ENCODE measurements around the gene KIF15.
"Not testable (repeated sequence)": the region's sequence is repeated elsewhere in the genome, so short reads cannot be mapped to it uniquely, and the experiment has no call there.

The KIF15 gene

GRCh38 chr3:44842376-44842775 is 80.8 kb downstream of the KIF15 start:
- H3K4me3 ChIP-seq (replicated peaks; ENCODE audit: low read depth, low read length), result no peak overlapping the region
- no peak for DNase-seq (ENCODE audit: low read depth)
- no peak for TF ChIP-seq CTCF (IDR thresholded peaks at IDR 0.05; ENCODE audit: low read length, missing control alignments)

GRCh38 chr3:44845528-44846520 is 84.2 kb downstream of the KIF15 start:
- H3K4me3 ChIP-seq (replicated peaks; ENCODE audit: low read depth, low read length), result no peak overlapping the region
- TF ChIP-seq CTCF (IDR thresholded peaks at IDR 0.05; ENCODE audit: low read length, missing control alignments), result no peak
- DNase-seq (ENCODE audit: low read depth), result peak; percentile 88

- no peak for DNase-seq (ENCODE audit: low read depth)
- no peak overlapping the region for H3K4me3 ChIP-seq (replicated peaks; ENCODE audit: low read depth, low read length)
- no peak for TF ChIP-seq CTCF (IDR thresholded peaks at IDR 0.05; ENCODE audit: low read length, missing control alignments)
Observed at GRCh38 chr3:44848634-44849033, 87.0 kb downstream of the KIF15 start.

- not testable (repeated sequence) for DNase-seq (ENCODE audit: low read depth); H3K4me3 ChIP-seq (replicated peaks; ENCODE audit: low read depth, low read length)
Observed at GRCh38 chr3:44856663-44857062, 95.1 kb downstream of the KIF15 start.

GRCh38 chr3:44860117-44860516 is 98.5 kb downstream of the KIF15 start:
- no peak for DNase-seq (ENCODE audit: low read depth)
- no peak overlapping the region for H3K4me3 ChIP-seq (replicated peaks; ENCODE audit: low read depth, low read length)
- no peak for TF ChIP-seq CTCF (IDR thresholded peaks at IDR 0.05; ENCODE audit: low read length, missing control alignments)

GRCh38 chr3:44861412-44862225 is 100.0 kb downstream of the KIF15 start, which contains the start of gene TMEM42:
Gene TMEM42, plus strand, starts transcription at chr3:44861912. Its CDS starts 13 bp downstream, at chr3:44861925.
- peak; percentile 94 for DNase-seq (ENCODE audit: low read depth)
- peak within 1 kb of the TSS; percentile 63 for H3K4me3 ChIP-seq (replicated peaks; ENCODE audit: low read depth, low read length)
- peak; percentile 21 for TF ChIP-seq CTCF (IDR thresholded peaks at IDR 0.05; ENCODE audit: low read length, missing control alignments)

GRCh38 chr3:44862226-44862637 is 100.6 kb downstream of the KIF15 start:
- no peak for TF ChIP-seq CTCF (IDR thresholded peaks at IDR 0.05; ENCODE audit: low read length, missing control alignments)
- peak overlapping the region; percentile 63 for H3K4me3 ChIP-seq (replicated peaks; ENCODE audit: low read depth, low read length)
- peak; percentile 46 for DNase-seq (ENCODE audit: low read depth)
